ENCODE measurements around the gene SPTBN1. TPM values are rescaled to one million over a fixed set of nuclear protein-coding genes. Genes with fewer than 3 reads are reported as not detected.

SPTBN1 gene
- total RNA-seq, 1 experiment from 2014 or later, result 204 TPM

DNA sequence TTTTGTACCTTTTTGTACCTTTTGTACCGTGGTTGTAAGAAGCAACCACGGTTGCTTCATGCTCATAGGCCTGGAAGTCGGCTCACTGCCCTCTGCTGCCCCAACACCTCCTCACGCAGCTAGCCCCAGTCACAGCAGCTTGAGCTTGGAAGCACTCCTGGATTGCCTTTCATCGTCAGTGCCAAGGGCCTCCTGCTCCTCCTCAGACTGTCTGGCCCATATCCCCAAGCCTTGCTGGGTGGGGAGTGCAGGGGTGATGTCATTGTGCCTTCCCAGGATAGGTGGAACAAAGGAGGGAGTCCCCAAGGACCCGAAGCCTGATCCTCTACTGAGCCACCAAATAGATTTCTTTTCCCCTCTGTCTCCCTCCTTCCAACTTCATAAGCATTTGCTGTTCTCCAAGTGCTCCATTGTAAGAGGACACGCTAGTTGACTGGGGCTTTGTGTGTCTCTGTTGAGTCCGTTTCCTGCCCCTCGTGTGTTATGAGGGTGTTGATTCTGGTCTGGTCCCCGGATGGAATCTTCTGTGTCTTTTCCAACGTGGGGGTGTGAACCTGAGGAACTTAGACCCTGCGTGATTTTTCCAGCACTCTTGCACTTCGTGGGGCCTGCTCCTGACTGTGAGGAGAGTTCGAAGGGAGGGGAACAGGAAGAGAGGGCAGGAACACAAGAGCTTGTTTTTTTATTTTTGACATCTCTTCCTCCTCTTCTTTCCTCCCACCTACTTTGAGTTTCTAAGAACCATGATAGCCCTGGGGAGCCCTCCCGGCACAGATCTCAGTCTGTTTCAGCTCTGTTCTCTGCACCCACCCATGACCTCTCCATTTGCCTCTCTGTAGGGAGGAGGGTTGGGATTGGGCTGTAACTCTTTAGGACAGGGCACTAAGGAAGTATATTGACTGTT, 140.1 kb downstream of the SPTBN1 start:
- no peak for DNase-seq (ENCODE audit: low spot score)
- Mint-ChIP-seq H3K27ac (peak overlapping the region; percentile 81), H3K36me3 (peaks cover 25% of the 10 kb centered on the region), H3K4me3 (no peak overlapping the region), H3K27me3 (ENCODE audit: low read depth) (no peaks in the 10 kb centered on the region), H3K9me3 (no peaks in the 10 kb centered on the region), H3K4me1 (peaks cover 30% of the 10 kb centered on the region)
- peak; percentile 65 for ATAC-seq
- POLR2A ChIA-PET, result interaction anchor here (0.6 kb wide), 1 partner anchor 37 kb away, joined by 4 read pairs; no protein-coding TSS in a partner anchor
- no peak for TF ChIP-seq NR2C2 (CRISPR knock-in tag; IDR thresholded peaks at IDR 0.05)
- TF ChIP-seq ZNF532 (CRISPR knock-in tag; IDR thresholded peaks at IDR 0.05; ENCODE audit: borderline replicate concordance), result no peak
- TF ChIP-seq MYBL2 (CRISPR knock-in tag; IDR thresholded peaks at IDR 0.05), result no peak
- no peak for TF ChIP-seq TEAD1 (CRISPR knock-in tag; IDR thresholded peaks at IDR 0.05)
- TF ChIP-seq, protein P1, sequence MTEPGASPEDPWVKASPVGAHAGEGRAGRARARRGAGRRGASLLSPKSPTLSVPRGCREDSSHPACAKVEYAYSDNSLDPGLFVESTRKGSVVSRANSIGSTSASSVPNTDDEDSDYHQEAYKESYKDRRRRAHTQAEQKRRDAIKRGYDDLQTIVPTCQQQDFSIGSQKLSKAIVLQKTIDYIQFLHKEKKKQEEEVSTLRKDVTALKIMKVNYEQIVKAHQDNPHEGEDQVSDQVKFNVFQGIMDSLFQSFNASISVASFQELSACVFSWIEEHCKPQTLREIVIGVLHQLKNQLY (CRISPR knock-in tag; IDR thresholded peaks at IDR 0.05), result no peak
- TF ChIP-seq, protein P2, sequence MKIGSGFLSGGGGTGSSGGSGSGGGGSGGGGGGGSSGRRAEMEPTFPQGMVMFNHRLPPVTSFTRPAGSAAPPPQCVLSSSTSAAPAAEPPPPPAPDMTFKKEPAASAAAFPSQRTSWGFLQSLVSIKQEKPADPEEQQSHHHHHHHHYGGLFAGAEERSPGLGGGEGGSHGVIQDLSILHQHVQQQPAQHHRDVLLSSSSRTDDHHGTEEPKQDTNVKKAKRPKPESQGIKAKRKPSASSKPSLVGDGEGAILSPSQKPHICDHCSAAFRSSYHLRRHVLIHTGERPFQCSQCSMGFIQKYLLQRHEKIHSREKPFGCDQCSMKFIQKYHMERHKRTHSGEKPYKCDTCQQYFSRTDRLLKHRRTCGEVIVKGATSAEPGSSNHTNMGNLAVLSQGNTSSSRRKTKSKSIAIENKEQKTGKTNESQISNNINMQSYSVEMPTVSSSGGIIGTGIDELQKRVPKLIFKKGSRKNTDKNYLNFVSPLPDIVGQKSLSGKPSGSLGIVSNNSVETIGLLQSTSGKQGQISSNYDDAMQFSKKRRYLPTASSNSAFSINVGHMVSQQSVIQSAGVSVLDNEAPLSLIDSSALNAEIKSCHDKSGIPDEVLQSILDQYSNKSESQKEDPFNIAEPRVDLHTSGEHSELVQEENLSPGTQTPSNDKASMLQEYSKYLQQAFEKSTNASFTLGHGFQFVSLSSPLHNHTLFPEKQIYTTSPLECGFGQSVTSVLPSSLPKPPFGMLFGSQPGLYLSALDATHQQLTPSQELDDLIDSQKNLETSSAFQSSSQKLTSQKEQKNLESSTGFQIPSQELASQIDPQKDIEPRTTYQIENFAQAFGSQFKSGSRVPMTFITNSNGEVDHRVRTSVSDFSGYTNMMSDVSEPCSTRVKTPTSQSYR (CRISPR knock-in tag; IDR thresholded peaks at IDR 0.05), result no peak
- no peak for TF ChIP-seq EMX1 (CRISPR knock-in tag; IDR thresholded peaks at IDR 0.05)
- no peak for TF ChIP-seq OVOL2 (CRISPR knock-in tag; IDR thresholded peaks at IDR 0.05; ENCODE audit: borderline replicate concordance)
- no peak for TF ChIP-seq ZNF232 (CRISPR knock-in tag; IDR thresholded peaks at IDR 0.05)
- no peak for TF ChIP-seq GTF2I (CRISPR knock-in tag; conservative IDR thresholded peaks at IDR 0.05)
- TF ChIP-seq SMAD3 (CRISPR knock-in tag; IDR thresholded peaks at IDR 0.05; ENCODE audit: borderline replicate concordance), result no peak
- no peak for TF ChIP-seq ZNF671 (CRISPR knock-in tag; IDR thresholded peaks at IDR 0.05)
- TF ChIP-seq NFE2L1 (CRISPR knock-in tag; IDR thresholded peaks at IDR 0.05), result no peak
- TF ChIP-seq ZNF263 (CRISPR knock-in tag; IDR thresholded peaks at IDR 0.05; ENCODE audit: low read depth), result no peak
- TF ChIP-seq NFYB (CRISPR knock-in tag; conservative IDR thresholded peaks at IDR 0.05; ENCODE audit: low read depth), result no peak
- TF ChIP-seq AFF4 (CRISPR knock-in tag; IDR thresholded peaks at IDR 0.05; ENCODE audit: borderline replicate concordance), result no peak
- no peak for TF ChIP-seq ARID4B (CRISPR knock-in tag; IDR thresholded peaks at IDR 0.05; ENCODE audit: borderline replicate concordance)
- CTCF ChIA-PET, result interaction anchor here (1.7 kb wide), 1 partner anchor 9 kb away, joined by 5 read pairs; no protein-coding TSS in a partner anchor

Data from WTC11 (cell line).